Activated gamma-delta T cell treated with Interleukin-2 at 50 U/mL for 16 hours (primary cell): Measurements from ENCODE around the gene CLN6.
"Not testable (repeated sequence)": the region's sequence is repeated elsewhere in the genome, so short reads cannot be mapped to it uniquely, and the experiment has no call there.

Experiments used
- DNase-seq: peaks from one replicate; pipeline ENCODE4 v3.0.0-alpha.2; 2020

CLN6 gene

GRCh38 chr15:68186671-68187397 lies 42.7 kb downstream of the CLN6 start:
- no peak for DNase-seq

- no peak for DNase-seq
Measured at GRCh38 chr15:68184616-68185480, 44.7 kb downstream of the CLN6 start.

- DNase-seq, result no peak
Measured at GRCh38 chr15:68183616-68184315, 45.8 kb downstream of the CLN6 start.

GRCh38 chr15:68177742-68178141 lies 51.8 kb downstream of the CLN6 start:
- DNase-seq, result no peak

GRCh38 chr15:68176601-68177000 lies 52.9 kb downstream of the CLN6 start:
- no peak for DNase-seq

- no peak for DNase-seq
Measured at GRCh38 chr15:68175526-68175925, 54.0 kb downstream of the CLN6 start.

GRCh38 chr15:68173119-68173518 lies 56.4 kb downstream of the CLN6 start:
- DNase-seq, result no peak

- DNase-seq, result not testable (repeated sequence)
Measured at GRCh38 chr15:68172037-68172436, 57.5 kb downstream of the CLN6 start.

- DNase-seq, result no peak
Measured at GRCh38 chr15:68166847-68167246, 62.7 kb downstream of the CLN6 start.

- no peak for DNase-seq
Measured at GRCh38 chr15:68163191-68163590, 66.3 kb downstream of the CLN6 start.

GRCh38 chr15:68158046-68158628 lies 71.4 kb downstream of the CLN6 start:
- DNase-seq, result no peak

GRCh38 chr15:68157074-68157473 lies 72.5 kb downstream of the CLN6 start:
- no peak for DNase-seq
